Right forelimb (tissue), 1 donor: ENCODE measurements around the gene ZNF576.
"Not testable (repeated sequence)": the region's sequence is repeated elsewhere in the genome, so short reads cannot be mapped to it uniquely, and the experiment has no call there.

Experiments used
- DNase-seq: peaks from one replicate; pipeline ENCODE4 v3.0.0-alpha.2; 2018

Gene ZNF576

GRCh38 chr19:43575156-43575950, 21.0 kb upstream of the ZNF576 start, which contains the start of the genes PINLYP and XRCC1:
Gene PINLYP (plus strand): TSS chr19:43575801. CDS start chr19:43577192, 1,391 bp downstream.
Gene XRCC1 (minus strand): TSS chr19:43575527. CDS start chr19:43575458, 69 bp downstream.
- peak; percentile 96 for DNase-seq

- DNase-seq, result no peak
Measured at GRCh38 chr19:43575955-43576878, 20.2 kb upstream of the ZNF576 start.

GRCh38 chr19:43578787-43579186, 17.6 kb upstream of the ZNF576 start:
- no peak for DNase-seq

- no peak for DNase-seq
Measured at GRCh38 chr19:43581467-43581866, 14.9 kb upstream of the ZNF576 start.

- no peak for DNase-seq
Measured at GRCh38 chr19:43582495-43582894, 13.9 kb upstream of the ZNF576 start.

GRCh38 chr19:43584484-43584883, 11.9 kb upstream of the ZNF576 start:
- DNase-seq, result no peak

GRCh38 chr19:43586346-43586745, 10.0 kb upstream of the ZNF576 start:
- no peak for DNase-seq

- not testable (repeated sequence) for DNase-seq
Measured at GRCh38 chr19:43587029-43587428, 9.4 kb upstream of the ZNF576 start.

- no peak for DNase-seq
Measured at GRCh38 chr19:43589277-43589676, 7.1 kb upstream of the ZNF576 start.

GRCh38 chr19:43589678-43590077, 6.7 kb upstream of the ZNF576 start:
- DNase-seq, result no peak

GRCh38 chr19:43591904-43592772, 4.3 kb upstream of the ZNF576 start:
- DNase-seq, result no peak

- DNase-seq, result no peak
Measured at GRCh38 chr19:43592800-43593350, 3.5 kb upstream of the ZNF576 start.

- no peak for DNase-seq
Measured at GRCh38 chr19:43594081-43594697, 2.2 kb upstream of the ZNF576 start.

- DNase-seq, result peak; percentile 68
Measured at GRCh38 chr19:43594710-43595604, 1.4 kb upstream of the ZNF576 start.

GRCh38 chr19:43595605-43595998, 793 bp upstream of the ZNF576 start:
- no peak for DNase-seq

- DNase-seq, result no peak
Measured at GRCh38 chr19:43596842-43597461, 557 bp downstream of the ZNF576 start.

GRCh38 chr19:43597876-43598275, 1.5 kb downstream of the ZNF576 start:
- DNase-seq, result no peak

- no peak for DNase-seq
Measured at GRCh38 chr19:43598445-43599240, 2.2 kb downstream of the ZNF576 start.

- DNase-seq, result no peak
Measured at GRCh38 chr19:43599635-43600295, 3.4 kb downstream of the ZNF576 start.
